Natural killer cell (primary cell): ENCODE data around the gene TICAM2. TPM values are rescaled to one million over a fixed set of nuclear protein-coding genes. Genes with fewer than 3 reads are reported as not detected.

ENCODE experiments used
- ATAC-seq, 3 donors: fragments of 150-1000 bp in 2 of 3; fragments of 200-7000 bp in 1 of 3; cut with Tn5 transposase; 1 replicate in 1 of 3; 2 replicates in 2 of 3; pipeline ENCODE4 v1.10.0; 2021; ENCODE audit warnings: mild to moderate bottlenecking in 2 of 3, moderate library complexity in 2 of 3
- DNase-seq, 2 donors: peaks; one replicate each; pipeline versions ENCODE4 v3.0.0 to v3.0.0-alpha.2; 2013 to 2021; ENCODE audit warnings: mixed read lengths in 1 of 2
- H3K27ac ChIP-seq: one replicate; pipeline ENCODE4 v1.5.1; 2013; ENCODE audit warnings: mild to moderate bottlenecking, low read length
- H3K27me3 ChIP-seq: one replicate; pipeline ENCODE4 v1.6.1; 2013; ENCODE audit warnings: low read length; ENCODE audit not compliant: control insufficient read depth, insufficient read depth
- H3K36me3 ChIP-seq: one replicate; pipeline ENCODE4 v1.6.1; 2013; ENCODE audit warnings: low read length; ENCODE audit not compliant: control insufficient read depth, insufficient read depth
- H3K4me1 ChIP-seq: one replicate; pipeline ENCODE4 v1.6.1; 2013; ENCODE audit warnings: low read length; ENCODE audit not compliant: control insufficient read depth, insufficient read depth
- H3K4me3 ChIP-seq: one replicate; pipeline ENCODE4 v1.5.1; 2013; ENCODE audit warnings: low read length
- H3K9me3 ChIP-seq: one replicate; pipeline ENCODE4 v1.6.1; 2013; ENCODE audit warnings: low read length; ENCODE audit not compliant: control insufficient read depth, insufficient read depth
- H3K27ac Mint-ChIP-seq, 2 donors: one replicate each; pipeline ENCODE4 v1.8.0; 2022; ENCODE audit warnings: mild to moderate bottlenecking in 2 of 2, mixed read lengths in 2 of 2, moderate library complexity in 1 of 2
- H3K27me3 Mint-ChIP-seq, 2 donors: one replicate each; pipeline ENCODE4 v1.8.0; 2022; ENCODE audit warnings: low read depth in 2 of 2, mixed read lengths in 2 of 2
- H3K36me3 Mint-ChIP-seq: one replicate; pipeline ENCODE4 v1.8.0; 2022; ENCODE audit warnings: mixed read lengths
- H3K4me1 Mint-ChIP-seq, 2 donors: one replicate each; pipeline ENCODE4 v1.8.0; 2022; ENCODE audit warnings: mixed read lengths in 2 of 2
- H3K4me3 Mint-ChIP-seq: one replicate; pipeline ENCODE4 v1.8.0; 2022; ENCODE audit warnings: mild to moderate bottlenecking, moderate library complexity, mixed read lengths
- H3K9me3 Mint-ChIP-seq, 2 donors: one replicate each; pipeline ENCODE4 v1.8.0; 2022; ENCODE audit warnings: mixed read lengths in 2 of 2
- WGBS: methylation state at CpG from one replicate; pipeline ENCODE4 v1.1.7; 2013; ENCODE audit warnings: missing lambda C conversion rate; ENCODE audit not compliant: insufficient coverage; 5-methylcytosine and 5-hydroxymethylcytosine counted together
- intact Hi-C: fragments of 100-400 bp; cut with micrococcal nuclease; formaldehyde crosslinking; loops from one replicate; pipeline ENCODE4 v1.14.2; 2022
- total RNA-seq, 4 donors: library from RNA; stranded (reverse); fragments of 120-200 nt in 1 of 4; gene quantifications; one replicate each; pipeline versions ENCODE4 v1.2.3 to v1.2.4, GENCODE V29; 2013 to 2022
- TF ChIP-seq, protein P1 (sequence below): fragments of 200-600 bp; IDR thresholded peaks from one replicate; pipeline ENCODE4 v1.8.0; 2022; ENCODE audit warnings: antibody characterized with exemption

Gene TICAM2
- total RNA-seq, 3 donors from 2014 or later (not counting 1 experiment from before 2014, with no cell fraction given) = 0.61 to 1.4 (median 1.3) TPM

DNA sequence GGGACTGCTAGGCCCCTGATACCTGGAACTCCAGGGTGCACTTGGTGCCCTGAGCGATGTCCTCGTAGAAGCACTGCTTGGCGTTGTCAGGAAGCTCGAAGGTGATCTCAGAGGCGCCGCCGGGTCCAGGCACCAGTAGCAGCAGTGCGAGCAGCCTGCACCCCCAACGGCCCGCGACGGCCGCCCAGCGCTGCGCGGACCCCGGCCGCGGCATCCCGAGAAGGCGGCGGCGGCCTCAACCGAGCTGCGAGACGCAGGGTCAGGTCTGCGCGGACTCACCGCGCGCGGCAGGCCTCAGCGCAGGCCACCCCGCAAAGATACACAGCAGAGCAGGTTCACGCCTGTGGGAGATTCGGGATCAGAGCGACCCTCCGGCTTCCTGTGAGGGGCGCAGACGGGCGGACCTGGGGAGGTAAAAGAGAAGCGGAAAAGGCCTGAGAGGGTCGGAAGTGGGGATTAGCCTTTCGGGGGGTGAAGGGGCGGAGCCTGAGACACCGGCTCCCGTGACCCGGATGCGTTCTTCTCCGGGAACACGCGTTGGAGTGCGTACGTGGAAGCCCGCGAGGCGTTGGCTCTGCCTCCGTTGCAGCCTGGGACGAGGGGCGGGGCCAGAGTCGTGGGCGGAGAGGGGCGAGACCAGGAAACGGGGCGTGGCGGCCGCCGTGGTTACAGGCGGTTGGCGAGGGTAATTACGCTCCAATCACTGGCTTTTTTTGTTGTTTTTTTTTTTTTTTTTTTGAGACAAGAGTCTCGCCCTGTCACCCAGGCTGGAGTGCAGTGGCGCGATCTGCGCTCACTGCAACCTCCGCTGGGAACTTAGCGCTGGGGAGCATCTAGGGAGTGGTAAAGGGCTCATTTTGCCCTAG, 23.5 kb upstream of the TICAM2 start, which contains the start of gene TMED7:
Gene TMED7 (minus strand): TSS at position 458 of the 866 bp plus-strand sequence. CDS start 244 bp downstream, at position 214.
- Mint-ChIP-seq H3K36me3 (no peaks in the 10 kb centered on the region), H3K9me3 (no peaks in the 10 kb centered on the region), H3K4me1 (peaks cover 24 to 31% of the 10 kb centered on the region in 2 donors), H3K4me3 (no peak within 1 kb of the TSS), H3K27me3 (peaks cover 0 to 2% of the 10 kb centered on the region in 2 donors), H3K27ac (no peak within 1 kb of the TSS)
- Histone ChIP-seq H3K27ac (peak within 1 kb of the TSS; percentile 94), H3K36me3 (peaks cover 7% of the 10 kb centered on the region), H3K4me3 (peak within 1 kb of the TSS; percentile 83), H3K27me3 (no peaks in the 10 kb centered on the region), H3K9me3 (no peaks in the 10 kb centered on the region), H3K4me1 (peaks cover 11% of the 10 kb centered on the region)
- DNase-seq = peak; percentile 96 to 99
- TF ChIP-seq, protein P1, sequence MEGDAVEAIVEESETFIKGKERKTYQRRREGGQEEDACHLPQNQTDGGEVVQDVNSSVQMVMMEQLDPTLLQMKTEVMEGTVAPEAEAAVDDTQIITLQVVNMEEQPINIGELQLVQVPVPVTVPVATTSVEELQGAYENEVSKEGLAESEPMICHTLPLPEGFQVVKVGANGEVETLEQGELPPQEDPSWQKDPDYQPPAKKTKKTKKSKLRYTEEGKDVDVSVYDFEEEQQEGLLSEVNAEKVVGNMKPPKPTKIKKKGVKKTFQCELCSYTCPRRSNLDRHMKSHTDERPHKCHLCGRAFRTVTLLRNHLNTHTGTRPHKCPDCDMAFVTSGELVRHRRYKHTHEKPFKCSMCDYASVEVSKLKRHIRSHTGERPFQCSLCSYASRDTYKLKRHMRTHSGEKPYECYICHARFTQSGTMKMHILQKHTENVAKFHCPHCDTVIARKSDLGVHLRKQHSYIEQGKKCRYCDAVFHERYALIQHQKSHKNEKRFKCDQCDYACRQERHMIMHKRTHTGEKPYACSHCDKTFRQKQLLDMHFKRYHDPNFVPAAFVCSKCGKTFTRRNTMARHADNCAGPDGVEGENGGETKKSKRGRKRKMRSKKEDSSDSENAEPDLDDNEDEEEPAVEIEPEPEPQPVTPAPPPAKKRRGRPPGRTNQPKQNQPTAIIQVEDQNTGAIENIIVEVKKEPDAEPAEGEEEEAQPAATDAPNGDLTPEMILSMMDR = no peak
- intact Hi-C loops = loop anchor here (2.0 kb wide), 3 partner anchors 23 to 215 kb away; partner anchors contain the start of genes AP3S1, ATG12, FEM1C and TICAM2
- WGBS = under 1% methylated on average over 77 of the region's 77 CpGs
- ATAC-seq = peak; percentile 89 to 97 (median 90)

DNA sequence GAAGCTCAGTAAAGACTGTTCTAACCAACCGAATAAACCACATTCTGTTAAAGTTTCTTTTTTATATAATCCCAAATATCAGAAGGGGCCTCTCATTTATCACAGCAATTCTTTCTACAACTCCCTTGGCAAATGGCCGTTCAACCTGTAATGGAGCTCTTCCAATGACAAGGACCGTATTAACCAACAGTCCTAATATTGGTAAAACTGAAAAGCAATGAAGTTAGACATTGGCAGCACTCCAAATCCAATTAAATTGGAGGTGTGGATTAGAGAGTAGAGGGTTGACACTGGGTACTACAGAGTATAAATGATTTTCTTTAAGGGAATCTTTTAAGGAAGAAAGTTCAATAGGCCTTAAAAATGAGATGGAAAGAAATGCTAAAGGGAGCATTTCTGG, 22.7 kb upstream of the TICAM2 start:
- no peaks in the 10 kb centered on the region for H3K27me3 ChIP-seq
- H3K4me1 Mint-ChIP-seq = peaks cover 24 to 31% of the 10 kb centered on the region in 2 donors
- H3K27ac ChIP-seq = peak overlapping the region; percentile 94
- H3K27me3 Mint-ChIP-seq = peaks cover 0 to 2% of the 10 kb centered on the region in 2 donors
- peak in 1 of 2 donors; percentile 38 for DNase-seq
- peaks cover 12% of the 10 kb centered on the region for H3K36me3 ChIP-seq
- intact Hi-C loops = loop anchor here (2.0 kb wide), 1 partner anchor 22 kb away; the partner anchor contains the start of gene TICAM2
- H3K9me3 Mint-ChIP-seq = no peaks in the 10 kb centered on the region
- no peak overlapping the region for H3K27ac Mint-ChIP-seq
- H3K9me3 ChIP-seq = no peaks in the 10 kb centered on the region
- peaks cover 4% of the 10 kb centered on the region for H3K36me3 Mint-ChIP-seq
- peaks cover 11% of the 10 kb centered on the region for H3K4me1 ChIP-seq
- no peak overlapping the region for H3K4me3 Mint-ChIP-seq
- H3K4me3 ChIP-seq = peak overlapping the region; percentile 83
- TF ChIP-seq, protein P1 = no peak
- WGBS = 59% methylated on average over 3 of the region's 3 CpGs
- no peak for ATAC-seq

- Histone ChIP-seq H3K9me3 (no peaks in the 10 kb centered on the region), H3K4me1 (peaks cover 11% of the 10 kb centered on the region), H3K36me3 (peaks cover 24% of the 10 kb centered on the region), H3K27me3 (no peaks in the 10 kb centered on the region), H3K4me3 (no peak overlapping the region), H3K27ac (no peak overlapping the region)
- Mint-ChIP-seq H3K27me3 (no peaks in the 10 kb centered on the region), H3K4me1 (peaks cover 24 to 31% of the 10 kb centered on the region in 2 donors), H3K9me3 (no peaks in the 10 kb centered on the region), H3K36me3 (peaks cover 7% of the 10 kb centered on the region), H3K4me3 (no peak overlapping the region), H3K27ac (no peak overlapping the region)
- DNase-seq (no peak), ATAC-seq (no peak)
- intact Hi-C loops = loop anchor here (2.0 kb wide), 1 partner anchor 21 kb away; the partner anchor contains the start of gene TICAM2
- 85% methylated on average over 5 of the region's 5 CpGs for WGBS
- TF ChIP-seq, protein P1 = no peak
These were observed 21.4 kb upstream of the TICAM2 start for GRCh38 chr5:115623658-115624057.
